B cell (primary cell): ENCODE data around the gene SCGB2B2. TPM values are rescaled to one million over a fixed set of nuclear protein-coding genes. Genes with fewer than 3 reads are reported as not detected.

Experiments used
- ATAC-seq: fragments of 200-7000 bp; cut with Tn5 transposase; one replicate; pipeline ENCODE4 v1.10.0; 2021; ENCODE audit warnings: low read depth, mild to moderate bottlenecking, moderate number of reproducible peaks, moderate library complexity
- CTCF ChIA-PET: fragments of 350-600 bp; sonication (Branson Sonifier 250); formaldehyde crosslinking; loops from one replicate; lab custom pipeline; 2021; ENCODE audit warnings: antibody characterized with exemption, inconsistent platforms; lab: Charles Lee
- POLR2A ChIA-PET: fragments of 350-600 bp; sonication (Branson Sonifier 250); formaldehyde crosslinking; loops from one replicate; lab custom pipeline; 2021; ENCODE audit warnings: antibody characterized with exemption; lab: Charles Lee
- DNase-seq: peaks from one replicate; pipeline ENCODE4 v3.0.0; 2013
- H2AFZ ChIP-seq: 2 replicates; pipeline ENCODE4 v1.6.1; 2012; ENCODE audit warnings: mild to moderate bottlenecking, low read depth, low read length; ENCODE audit not compliant: insufficient read depth, poor library complexity, severe bottlenecking
- H3K27ac ChIP-seq, 2 donors: 1 replicate in 1 of 2; 2 replicates in 1 of 2; pipeline ENCODE4 v1.5.1; 2012 to 2013; ENCODE audit warnings: low read length in 2 of 2, mild to moderate bottlenecking in 2 of 2, moderate library complexity in 1 of 2
- H3K27me3 ChIP-seq, 4 experiments: fragments of 200-600 bp in 1 of 4; sonication (generic) in 1 of 4; replicated peaks in 1 of 4; 1 replicate in 2 of 4; 2 replicates in 2 of 4; pipeline versions ENCODE4 v1.6.1 to v1.7.0; 2013 to 2016; ENCODE audit warnings: low read length in 3 of 4, mild to moderate bottlenecking in 2 of 4, mixed read lengths in 1 of 4, moderate library complexity in 1 of 4; ENCODE audit not compliant: insufficient read depth in 4 of 4, control insufficient read depth in 3 of 4; ENCODE audit errors: control extremely low read depth in 1 of 4
- H3K36me3 ChIP-seq, 2 experiments: replicated peaks in 1 of 2; 1 replicate in 1 of 2; 2 replicates in 1 of 2; pipeline versions ENCODE4 v1.6.1 to v1.7.1; 2013; ENCODE audit warnings: low read length in 1 of 2; ENCODE audit not compliant: insufficient read depth in 2 of 2, control insufficient read depth in 1 of 2; ENCODE audit errors: control extremely low read depth in 1 of 2, extremely low read depth in 1 of 2
- H3K4me1 ChIP-seq, 2 donors: fragments of 200-600 bp in 1 of 2; sonication (generic) in 1 of 2; 1 replicate in 1 of 2; 2 replicates in 1 of 2; pipeline versions ENCODE4 v1.5.1 to v1.6.1; 2013 to 2017; ENCODE audit warnings: low read length in 2 of 2; ENCODE audit not compliant: control insufficient read depth in 2 of 2, insufficient read depth in 2 of 2
- H3K4me2 ChIP-seq: replicated peaks from 2 replicates; pipeline ENCODE3; 2012; ENCODE audit warnings: mild to moderate bottlenecking, low read depth, low read length; ENCODE audit not compliant: poor library complexity, severe bottlenecking
- H3K4me3 ChIP-seq, 5 experiments: fragments of 200-600 bp in 1 of 5; sonication (generic) in 1 of 5; 1 replicate in 3 of 5; 2 replicates in 2 of 5; pipeline versions ENCODE4 v1.5.1 to v1.7.0; 2011 to 2016; ENCODE audit warnings: low read length in 4 of 5, mild to moderate bottlenecking in 4 of 5, low read depth in 2 of 5, control low read depth in 1 of 5, moderate library complexity in 1 of 5; ENCODE audit not compliant: insufficient read depth in 1 of 5; ENCODE audit errors: control extremely low read depth in 1 of 5, extremely low read depth in 1 of 5
- H3K79me2 ChIP-seq: fragments of 200-600 bp; sonication (generic); one replicate; pipeline ENCODE4 v1.6.0; 2016; ENCODE audit warnings: low read length; ENCODE audit not compliant: control insufficient read depth, insufficient read depth
- H3K9ac ChIP-seq: fragments of 200-600 bp; sonication (generic); 2 replicates; pipeline ENCODE4 v1.6.1; 2017; ENCODE audit warnings: mild to moderate bottlenecking, low read length, moderate library complexity
- H3K9me3 ChIP-seq, 3 donors: one replicate each; pipeline versions ENCODE4 v1.6.1 to v1.7.1; 2013; ENCODE audit warnings: low read length in 2 of 3; ENCODE audit not compliant: control insufficient read depth in 2 of 3, insufficient read depth in 1 of 3; ENCODE audit errors: control extremely low read depth in 1 of 3
- H4K20me1 ChIP-seq: 2 replicates; pipeline ENCODE4 v1.6.0; 2012; ENCODE audit warnings: mild to moderate bottlenecking, low read length; ENCODE audit not compliant: insufficient read depth, control insufficient read depth, poor library complexity, severe bottlenecking
- H3K27ac Mint-ChIP-seq: one replicate; pipeline ENCODE4 v1.8.0; 2021; ENCODE audit warnings: mixed read lengths
- H3K27me3 Mint-ChIP-seq: one replicate; pipeline ENCODE4 v1.8.0; 2021; ENCODE audit warnings: mixed read lengths
- H3K4me1 Mint-ChIP-seq: one replicate; pipeline ENCODE4 v1.8.0; 2021; ENCODE audit warnings: mixed read lengths
- H3K4me3 Mint-ChIP-seq: one replicate; pipeline ENCODE4 v1.8.0; 2021; ENCODE audit warnings: mixed read lengths
- H3K9me3 Mint-ChIP-seq: one replicate; pipeline ENCODE4 v1.8.0; 2022; ENCODE audit warnings: mixed read lengths; ENCODE audit not compliant: insufficient read depth
- CTCF ChIP-seq: fragments of 200-600 bp; IDR thresholded peaks from one replicate; pipeline ENCODE4 v1.8.0; 2022; ENCODE audit warnings: antibody characterized with exemption, mild to moderate bottlenecking
- EZH2 ChIP-seq: IDR thresholded peaks from 2 replicates; pipeline ENCODE4 v1.6.1; 2012; ENCODE audit warnings: borderline replicate concordance, low read depth, mild to moderate bottlenecking, moderate library complexity, low read length; ENCODE audit not compliant: insufficient read depth, poor library complexity, severe bottlenecking
- WGBS: methylation state at CpG from one replicate; pipeline ENCODE4 v1.1.5; 2013; ENCODE audit warnings: missing lambda C conversion rate; ENCODE audit not compliant: insufficient coverage; 5-methylcytosine and 5-hydroxymethylcytosine counted together
- intact Hi-C: fragments of 100-400 bp; cut with micrococcal nuclease; formaldehyde crosslinking; loops from one replicate; pipeline ENCODE4 v1.10.0; 2022
- polyA plus RNA-seq: library from polyadenylated mRNA; depleted of rRNA; stranded (reverse); fragments of >200 nt; gene quantifications from 2 replicates; pipeline ENCODE4 v1.2.3, GENCODE V29; 2012
- total RNA-seq, 2 donors: library from RNA; stranded (reverse); fragments of 120-200 nt in 1 of 2; gene quantifications; 1 replicate in 1 of 2; 2 replicates in 1 of 2; pipeline versions ENCODE4 v1.2.3 to v1.2.4, GENCODE V29; 2013 to 2022

SCGB2B2 gene
- total and polyA plus RNA-seq, 2 donors (not counting 1 experiment from before 2014, with no cell fraction given) = 0.21 to 0.91 TPM

GRCh38 chr19:34692549-34692948 is 15.6 kb upstream of the SCGB2B2 start:
- CTCF ChIA-PET = no interaction called here
- intact Hi-C loops = no loop called here
- no peaks in the 10 kb centered on the region for H3K79me2 ChIP-seq
- POLR2A ChIA-PET = no interaction called here
- Mint-ChIP-seq H3K27me3 (peaks cover 14% of the 10 kb centered on the region), H3K9me3 (peaks cover 3% of the 10 kb centered on the region), H3K4me3 (no peak overlapping the region), H3K4me1 (no peaks in the 10 kb centered on the region), H3K27ac (no peak overlapping the region)
- H3K4me3 ChIP-seq = no peak overlapping the region
- WGBS = no CpG with 5 or more reads among the region's 2 CpGs
- no peak overlapping the region for H2AFZ ChIP-seq
- no peaks in the 10 kb centered on the region for H3K36me3 ChIP-seq
- no peaks in the 10 kb centered on the region for H4K20me1 ChIP-seq
- H3K27ac ChIP-seq = no peak overlapping the region
- DNase-seq = no peak
- H3K27me3 ChIP-seq = peaks cover 0 to 11% (median 4%) of the 10 kb centered on the region in 4 experiments
- H3K9me3 ChIP-seq = peaks cover 0 to 8% (median 2%) of the 10 kb centered on the region in 3 donors
- TF ChIP-seq CTCF (no peak), EZH2 (no peak)
- H3K9ac ChIP-seq = no peak overlapping the region
- H3K4me1 ChIP-seq = no peaks in the 10 kb centered on the region
- H3K4me2 ChIP-seq = no peak overlapping the region
- no peak for ATAC-seq

GRCh38 chr19:34690372-34690771 is 13.4 kb upstream of the SCGB2B2 start:
- Histone ChIP-seq H3K27me3 (peaks cover 0 to 5% (median 4%) of the 10 kb centered on the region in 4 experiments), H3K4me2 (no peak overlapping the region), H3K4me1 (no peaks in the 10 kb centered on the region), H3K4me3 (no peak overlapping the region), H4K20me1 (no peaks in the 10 kb centered on the region), H3K36me3 (no peaks in the 10 kb centered on the region), H3K79me2 (no peaks in the 10 kb centered on the region), H3K9ac (no peak overlapping the region), H3K9me3 (peaks cover 4 to 23% (median 12%) of the 10 kb centered on the region in 3 donors), H3K27ac (no peak overlapping the region), H2AFZ (no peak overlapping the region)
- ATAC-seq (no peak), DNase-seq (no peak)
- CTCF ChIA-PET = no interaction called here
- no peaks in the 10 kb centered on the region for H3K4me1 Mint-ChIP-seq
- WGBS = no CpG with 5 or more reads among the region's 3 CpGs
- peaks cover 12% of the 10 kb centered on the region for H3K9me3 Mint-ChIP-seq
- peaks cover 13% of the 10 kb centered on the region for H3K27me3 Mint-ChIP-seq
- no peak overlapping the region for H3K27ac Mint-ChIP-seq
- intact Hi-C loops = no loop called here
- POLR2A ChIA-PET = no interaction called here
- H3K4me3 Mint-ChIP-seq = no peak overlapping the region
- TF ChIP-seq EZH2 (no peak), CTCF (no peak)
